OCI-LY3 (cell line): ENCODE data around the gene CBLIF.
"Not testable (repeated sequence)": the region's sequence is repeated elsewhere in the genome, so short reads cannot be mapped to it uniquely, and the experiment has no call there.

Experiments
- H2AFZ ChIP-seq: fragments of 200-600, 300-600 bp; shearing (Covaris generic); 2 replicates; pipeline ENCODE4 v1.6.0; 2014; ENCODE audit warnings: antibody characterized with exemption, low read depth, low read length
- H3K27ac ChIP-seq: fragments of 200-600, 300-600 bp; sonication (generic); 2 replicates; pipeline ENCODE4 v1.5.1; 2014; ENCODE audit warnings: mild to moderate bottlenecking, low read length, moderate library complexity, mixed read lengths
- H3K27me3 ChIP-seq: fragments of 200-600, 300-600 bp; sonication (generic); 2 replicates; pipeline ENCODE4 v1.6.1; 2014; ENCODE audit warnings: low read depth, low read length, mixed read lengths
- H3K36me3 ChIP-seq: fragments of 200-600, 300-600 bp; sonication (generic); replicated peaks from 2 replicates; pipeline ENCODE3; 2014; ENCODE audit warnings: low read depth, low read length, mixed read lengths
- H3K4me1 ChIP-seq: fragments of 300-600, 200-600 bp; sonication (generic); 2 replicates; pipeline ENCODE4 v1.6.1; 2014; ENCODE audit warnings: low read length, mixed read lengths
- H3K4me2 ChIP-seq: fragments of 200-600, 300-600 bp; sonication (generic); 2 replicates; pipeline ENCODE4 v1.6.1; 2014; ENCODE audit warnings: low read length, mixed read lengths
- H3K4me3 ChIP-seq: fragments of 300-600, 200-600 bp; sonication (generic); 2 replicates; pipeline ENCODE4 v1.5.1; 2014; ENCODE audit warnings: antibody characterized with exemption, mild to moderate bottlenecking, low read length, moderate library complexity
- H3K79me2 ChIP-seq: fragments of 300-600, 200-600 bp; shearing (Covaris generic); 2 replicates; pipeline ENCODE4 v1.6.1; 2014; ENCODE audit warnings: mild to moderate bottlenecking, low read length, mixed read lengths
- H3K9ac ChIP-seq: fragments of 300-600, 200-600 bp; shearing (Covaris generic); 2 replicates; pipeline ENCODE4 v1.6.0; 2014; ENCODE audit warnings: mild to moderate bottlenecking, low read length, moderate library complexity
- H3K9me3 ChIP-seq: fragments of 200-600, 300-600 bp; shearing (Covaris generic); 2 replicates; pipeline ENCODE4 v1.6.1; 2014; ENCODE audit warnings: low read length, mixed read lengths; ENCODE audit not compliant: insufficient read depth
- H4K20me1 ChIP-seq: fragments of 200-600, 300-600 bp; sonication (generic); 2 replicates; pipeline ENCODE4 v1.6.1; 2016; ENCODE audit warnings: low read length, mixed read lengths; ENCODE audit not compliant: insufficient read depth
- EZH2phosphoT487 ChIP-seq: fragments of 200-600 bp; shearing (Covaris generic); IDR thresholded peaks from 2 replicates; pipeline ENCODE4 v1.6.1; 2018; ENCODE audit warnings: antibody characterized with exemption, mixed run types, low read depth
- TF ChIP-seq, protein P1 (sequence below): fragments of 200-600, 300-600 bp; sonication (generic); IDR thresholded peaks from 2 replicates; pipeline ENCODE4 v1.5.1; 2014; ENCODE audit warnings: antibody characterized with exemption, low read length, low read depth

The CBLIF gene

DNA sequence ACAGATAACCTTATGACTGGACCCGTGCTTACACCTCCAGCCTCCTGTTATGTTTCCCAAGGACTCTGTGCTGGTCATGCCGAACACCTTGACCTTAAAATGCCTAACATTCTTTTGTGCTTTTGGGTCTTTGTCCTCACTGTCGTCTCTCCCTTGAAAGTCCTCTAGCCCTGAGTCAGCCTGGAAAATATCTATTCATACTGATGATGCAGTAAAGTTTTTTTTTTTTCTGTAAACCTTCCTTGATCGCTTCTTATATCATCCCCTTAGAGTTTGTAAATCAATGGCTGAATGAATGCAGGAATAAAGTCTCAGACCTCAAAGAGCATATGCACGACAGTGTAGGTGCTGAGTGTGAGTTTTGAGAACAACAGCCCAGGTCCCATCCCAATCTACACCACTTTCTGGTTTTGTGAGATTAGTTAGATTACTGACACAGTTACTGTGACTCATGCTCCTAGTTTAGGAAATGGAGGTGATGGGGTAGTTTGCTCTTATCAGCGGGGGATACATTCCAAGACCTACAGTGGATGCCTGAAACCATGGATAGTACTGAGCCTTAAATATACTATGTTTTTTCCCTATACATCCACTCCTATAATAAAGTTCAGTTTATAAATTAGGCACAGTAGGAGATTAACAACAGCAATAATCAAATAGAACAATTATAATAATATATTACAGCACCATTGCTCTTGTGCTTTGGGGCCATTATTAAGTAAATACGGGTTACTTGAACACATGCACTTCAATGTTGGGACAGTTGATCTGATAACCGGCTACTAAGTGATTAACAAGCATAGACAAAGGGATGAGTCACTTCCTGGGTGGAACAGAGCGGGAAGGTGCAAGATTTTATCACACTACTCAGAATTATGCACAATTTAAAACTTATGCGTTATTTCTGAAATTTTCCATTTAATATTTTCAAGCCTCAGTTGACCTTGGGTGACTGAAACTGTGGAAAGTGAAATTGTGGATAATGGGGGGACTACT is 12.4 kb upstream of the CBLIF start:
- TF ChIP-seq EZH2phosphoT487 = no peak
- TF ChIP-seq, protein P1, sequence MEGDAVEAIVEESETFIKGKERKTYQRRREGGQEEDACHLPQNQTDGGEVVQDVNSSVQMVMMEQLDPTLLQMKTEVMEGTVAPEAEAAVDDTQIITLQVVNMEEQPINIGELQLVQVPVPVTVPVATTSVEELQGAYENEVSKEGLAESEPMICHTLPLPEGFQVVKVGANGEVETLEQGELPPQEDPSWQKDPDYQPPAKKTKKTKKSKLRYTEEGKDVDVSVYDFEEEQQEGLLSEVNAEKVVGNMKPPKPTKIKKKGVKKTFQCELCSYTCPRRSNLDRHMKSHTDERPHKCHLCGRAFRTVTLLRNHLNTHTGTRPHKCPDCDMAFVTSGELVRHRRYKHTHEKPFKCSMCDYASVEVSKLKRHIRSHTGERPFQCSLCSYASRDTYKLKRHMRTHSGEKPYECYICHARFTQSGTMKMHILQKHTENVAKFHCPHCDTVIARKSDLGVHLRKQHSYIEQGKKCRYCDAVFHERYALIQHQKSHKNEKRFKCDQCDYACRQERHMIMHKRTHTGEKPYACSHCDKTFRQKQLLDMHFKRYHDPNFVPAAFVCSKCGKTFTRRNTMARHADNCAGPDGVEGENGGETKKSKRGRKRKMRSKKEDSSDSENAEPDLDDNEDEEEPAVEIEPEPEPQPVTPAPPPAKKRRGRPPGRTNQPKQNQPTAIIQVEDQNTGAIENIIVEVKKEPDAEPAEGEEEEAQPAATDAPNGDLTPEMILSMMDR = no peak
- Histone ChIP-seq H2AFZ (no peak overlapping the region), H3K27ac (no peak overlapping the region), H4K20me1 (no peaks in the 10 kb centered on the region), H3K4me1 (peaks cover 7% of the 10 kb centered on the region; the same call in 1 of the 2 replicates), H3K27me3 (peaks cover 14% of the 10 kb centered on the region), H3K4me3 (no peak overlapping the region), H3K4me2 (no peak overlapping the region), H3K36me3 (no peaks in the 10 kb centered on the region), H3K9me3 (no peaks in the 10 kb centered on the region), H3K9ac (no peak overlapping the region), H3K79me2 (no peaks in the 10 kb centered on the region)

DNA sequence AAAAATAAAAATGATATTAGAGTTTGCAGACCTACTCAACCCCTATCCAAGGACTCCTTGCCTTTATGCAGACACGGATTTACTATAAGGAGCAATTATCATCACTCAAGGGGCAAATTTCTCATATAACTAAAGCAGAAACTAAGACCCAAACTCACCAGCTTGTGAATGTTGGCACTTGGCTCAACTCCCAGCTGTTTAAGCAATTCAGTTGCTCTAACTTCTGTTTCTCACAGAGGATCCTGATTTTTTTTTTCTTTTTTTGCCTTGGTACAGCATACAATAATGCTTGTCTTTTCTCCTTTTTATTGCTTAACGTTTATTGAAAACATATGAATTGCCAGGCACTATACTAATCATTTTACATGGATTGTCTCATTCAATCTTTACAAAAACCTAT is 9.6 kb upstream of the CBLIF start:
- Histone ChIP-seq H3K27ac (no peak overlapping the region), H3K4me1 (no peaks in the 10 kb centered on the region), H3K9ac (no peak overlapping the region), H3K4me2 (no peak overlapping the region), H2AFZ (no peak overlapping the region), H3K79me2 (no peaks in the 10 kb centered on the region), H3K9me3 (no peaks in the 10 kb centered on the region), H3K36me3 (no peaks in the 10 kb centered on the region), H3K27me3 (peaks cover 14% of the 10 kb centered on the region), H4K20me1 (no peaks in the 10 kb centered on the region), H3K4me3 (no peak overlapping the region)
- no peak for TF ChIP-seq EZH2phosphoT487
- TF ChIP-seq, protein P1 = no peak

DNA sequence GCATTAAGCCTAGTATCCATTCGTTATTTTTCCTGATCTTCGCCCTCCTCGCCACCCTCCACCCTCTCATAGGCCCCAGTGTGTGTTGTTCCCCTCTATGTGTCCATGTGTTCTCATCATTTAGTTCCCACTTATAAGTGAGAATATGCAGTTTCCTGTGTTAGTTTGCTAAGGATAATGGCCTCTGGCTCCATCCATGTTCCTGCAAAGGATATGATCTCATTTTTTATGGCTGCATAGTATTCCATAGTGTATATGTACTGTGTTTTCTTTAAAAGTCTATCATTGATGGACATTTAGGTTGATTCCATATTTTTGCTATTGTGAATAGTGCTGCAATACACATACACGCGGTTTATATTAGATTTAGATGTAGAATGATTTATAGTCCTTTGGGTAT is 6.1 kb upstream of the CBLIF start:
- not testable (repeated sequence) for H2AFZ ChIP-seq, H3K79me2 ChIP-seq, H4K20me1 ChIP-seq, H3K9ac ChIP-seq, H3K27ac ChIP-seq, H3K4me3 ChIP-seq, H3K9me3 ChIP-seq, H3K4me1 ChIP-seq, H3K4me2 ChIP-seq, H3K36me3 ChIP-seq
- H3K27me3 ChIP-seq = peaks cover 14% of the 10 kb centered on the region

DNA sequence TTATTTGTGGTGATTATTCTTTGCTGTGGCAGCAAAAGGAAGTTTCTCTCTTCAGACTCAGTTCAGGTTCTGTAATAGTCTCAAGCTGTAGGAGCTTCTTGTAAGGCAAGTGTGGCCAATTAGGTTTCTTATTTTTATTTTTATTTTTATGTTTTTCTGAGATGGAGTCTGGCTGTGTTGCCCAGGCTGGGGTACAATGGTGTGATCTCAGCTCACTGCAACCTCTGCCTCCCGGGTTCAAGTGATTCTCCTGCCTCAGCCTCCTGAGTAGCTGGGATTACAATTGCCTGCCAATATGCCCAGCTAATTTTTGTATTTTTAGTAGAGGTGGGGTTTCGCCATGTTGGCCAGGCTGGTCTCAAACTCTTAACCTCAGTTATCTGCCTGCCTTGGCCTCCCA is 4.3 kb upstream of the CBLIF start:
- not testable (repeated sequence) for H3K79me2 ChIP-seq, H3K9ac ChIP-seq, H3K4me3 ChIP-seq, H3K36me3 ChIP-seq, H3K4me2 ChIP-seq, H2AFZ ChIP-seq, H3K9me3 ChIP-seq, H3K27ac ChIP-seq, H3K4me1 ChIP-seq, H4K20me1 ChIP-seq, H3K27me3 ChIP-seq

DNA sequence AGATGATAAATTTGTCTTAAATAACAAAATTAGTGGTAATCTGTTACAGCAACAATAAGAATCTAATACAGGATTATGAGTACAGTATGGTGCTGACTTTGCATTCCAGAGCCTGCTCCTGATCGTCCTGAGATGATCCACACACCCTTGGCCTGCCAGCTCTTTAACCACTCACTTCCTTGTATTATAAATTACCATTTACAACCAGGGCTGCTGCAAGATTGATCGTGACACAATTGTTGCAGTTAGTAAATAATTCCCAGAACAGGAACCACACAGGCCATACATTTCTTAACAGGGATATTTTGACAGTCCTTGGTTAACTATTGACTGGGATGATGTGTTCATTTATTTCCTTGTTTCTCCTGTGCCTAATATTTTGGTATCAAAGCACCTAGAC is 3.8 kb upstream of the CBLIF start:
- H3K4me3 ChIP-seq = no peak overlapping the region
- no peak overlapping the region for H3K27ac ChIP-seq
- H3K9me3 ChIP-seq = no peaks in the 10 kb centered on the region

DNA sequence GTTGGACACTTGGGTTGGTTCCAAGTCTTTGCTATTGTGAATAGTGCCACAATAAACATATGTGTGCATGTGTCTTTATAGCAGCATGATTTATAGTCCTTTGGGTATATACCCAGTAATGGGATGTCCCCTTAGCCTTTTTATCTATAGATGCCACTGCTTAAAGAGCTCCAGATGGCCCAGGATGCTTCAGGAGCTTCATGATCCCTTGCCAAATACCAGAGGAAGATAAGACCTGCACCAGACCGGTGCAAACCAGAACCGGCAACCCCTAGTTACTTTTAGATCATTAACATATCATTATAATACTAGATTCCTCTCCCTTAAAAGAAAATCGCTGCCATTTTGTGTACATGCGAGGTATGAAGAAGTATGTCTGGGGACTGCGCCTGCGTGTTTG is 3.1 kb upstream of the CBLIF start:
- not testable (repeated sequence) for H3K36me3 ChIP-seq, H4K20me1 ChIP-seq, H2AFZ ChIP-seq, H3K9me3 ChIP-seq, H3K79me2 ChIP-seq, H3K27me3 ChIP-seq, H3K9ac ChIP-seq, H3K4me3 ChIP-seq, H3K27ac ChIP-seq, H3K4me1 ChIP-seq, H3K4me2 ChIP-seq

More for the DNA sequence above, 3.8 kb upstream of the CBLIF start:
- Histone ChIP-seq H3K4me1 (no peaks in the 10 kb centered on the region), H3K79me2 (no peaks in the 10 kb centered on the region), H4K20me1 (no peaks in the 10 kb centered on the region), H2AFZ (no peak overlapping the region), H3K36me3 (no peaks in the 10 kb centered on the region), H3K9ac (no peak overlapping the region), H3K4me2 (no peak overlapping the region), H3K27me3 (no peaks in the 10 kb centered on the region; the same call in none of the 2 replicates)
- no peak for TF ChIP-seq EZH2phosphoT487
- TF ChIP-seq, protein P1 = no peak
